H1 (cell line): ENCODE results near the gene NFIA. TPM values are rescaled to one million over a fixed set of nuclear protein-coding genes. Genes with fewer than 3 reads are reported as not detected.

Experiments
- CBX5 ChIP-seq: fragments of 300-800, 300-1000 bp; sonication (generic); IDR thresholded peaks from 2 replicates; pipeline ENCODE4 v1.7.1; 2016; ENCODE audit warnings: antibody characterized with exemption, low read length, low read depth
- CHD7 ChIP-seq: fragments of 300-600 bp; sonication (generic); IDR thresholded peaks from 2 replicates; pipeline ENCODE4 v1.7.1; 2012; ENCODE audit warnings: low read length, moderate library complexity, mild to moderate bottlenecking, inconsistent platforms; ENCODE audit not compliant: insufficient replicate concordance
- polyA plus RNA-seq, 7 experiments: library from polyadenylated mRNA; depleted of rRNA in 3 of 7; stranded (reverse) in 5 of 7; unstranded in 2 of 7; fragments of >200 nt in 5 of 7; fragments of 200-250 nt in 2 of 7; gene quantifications; 1 replicate in 5 of 7; 2 replicates in 1 of 7; 4 replicates in 1 of 7; pipeline versions ENCODE4 v1.2.1 to v1.2.3, GENCODE V29; 2011 to 2013; ENCODE audit warnings: missing spikeins in 2 of 7, mixed read lengths in 2 of 7
- total RNA-seq: library from RNA; stranded (reverse); fragmentation: NEBNext Ultra II Directional; extraction: Animal tissue kit (Norgen Biotek cat#: 25700); gene quantifications from 2 replicates; pipeline ENCODE4 v1.2.1, GENCODE V29; 2021

The NFIA gene
- total and polyA plus RNA-seq, 2 of the 8 experiments (the other 6 are each of a cell fraction or from before 2014, with no cell fraction given): 1.8 to 2.3 TPM

- TF ChIP-seq CHD7 (no peak), CBX5 (no peak)
Measured at GRCh38 chr1:61087571-61087970, 5.2 kb downstream of the NFIA start (continued).
